Chondrocyte (in vitro differentiated cells): ENCODE results near the gene DCAF4L1. TPM values are rescaled to one million over a fixed set of nuclear protein-coding genes. Genes with fewer than 3 reads are reported as not detected.

Source experiments
- DNase-seq: peaks from one replicate; pipeline ENCODE4 v3.0.0; 2021; ENCODE audit warnings: mixed read lengths, low spot score
- H3K27ac Mint-ChIP-seq: one replicate; pipeline ENCODE4 v1.8.0; 2021; ENCODE audit warnings: mild to moderate bottlenecking, moderate library complexity, mixed read lengths; ENCODE audit not compliant: unreplicated experiment
- H3K27me3 Mint-ChIP-seq: 2 replicates; pipeline ENCODE4 v1.8.0; 2021; ENCODE audit warnings: low read depth, mixed read lengths
- H3K36me3 Mint-ChIP-seq: 2 replicates; pipeline ENCODE4 v1.8.0; 2021; ENCODE audit warnings: low read depth, mixed read lengths
- H3K4me1 Mint-ChIP-seq: 2 replicates; pipeline ENCODE4 v1.8.0; 2021; ENCODE audit warnings: low read depth, mild to moderate bottlenecking, mixed read lengths
- H3K4me3 Mint-ChIP-seq: one replicate; pipeline ENCODE4 v1.8.0; 2021; ENCODE audit warnings: mild to moderate bottlenecking, moderate library complexity, mixed read lengths; ENCODE audit not compliant: unreplicated experiment
- H3K9me3 Mint-ChIP-seq: 2 replicates; pipeline ENCODE4 v1.8.0; 2021; ENCODE audit warnings: low read depth, mixed read lengths
- total RNA-seq: library from RNA; stranded (reverse); gene quantifications from 3 replicates; pipeline ENCODE4 v1.2.1, GENCODE V29; 2021
- TF ChIP-seq, protein P1 (sequence below): fragments of 200-600 bp; sonication (generic); IDR thresholded peaks from 2 replicates; pipeline ENCODE4 v1.5.0; 2021; ENCODE audit warnings: antibody characterized with exemption, mild to moderate bottlenecking, moderate library complexity

DCAF4L1 gene
- total RNA-seq, 1 donor from 2014 or later = not detected

GRCh38 chr4:41985151-41985550 lies 3.6 kb downstream of the DCAF4L1 start:
- no peak overlapping the region for H3K27ac Mint-ChIP-seq
- H3K36me3 Mint-ChIP-seq = no peaks in the 10 kb centered on the region
- H3K4me3 Mint-ChIP-seq = no peak overlapping the region
- DNase-seq = no peak
- TF ChIP-seq, protein P1, sequence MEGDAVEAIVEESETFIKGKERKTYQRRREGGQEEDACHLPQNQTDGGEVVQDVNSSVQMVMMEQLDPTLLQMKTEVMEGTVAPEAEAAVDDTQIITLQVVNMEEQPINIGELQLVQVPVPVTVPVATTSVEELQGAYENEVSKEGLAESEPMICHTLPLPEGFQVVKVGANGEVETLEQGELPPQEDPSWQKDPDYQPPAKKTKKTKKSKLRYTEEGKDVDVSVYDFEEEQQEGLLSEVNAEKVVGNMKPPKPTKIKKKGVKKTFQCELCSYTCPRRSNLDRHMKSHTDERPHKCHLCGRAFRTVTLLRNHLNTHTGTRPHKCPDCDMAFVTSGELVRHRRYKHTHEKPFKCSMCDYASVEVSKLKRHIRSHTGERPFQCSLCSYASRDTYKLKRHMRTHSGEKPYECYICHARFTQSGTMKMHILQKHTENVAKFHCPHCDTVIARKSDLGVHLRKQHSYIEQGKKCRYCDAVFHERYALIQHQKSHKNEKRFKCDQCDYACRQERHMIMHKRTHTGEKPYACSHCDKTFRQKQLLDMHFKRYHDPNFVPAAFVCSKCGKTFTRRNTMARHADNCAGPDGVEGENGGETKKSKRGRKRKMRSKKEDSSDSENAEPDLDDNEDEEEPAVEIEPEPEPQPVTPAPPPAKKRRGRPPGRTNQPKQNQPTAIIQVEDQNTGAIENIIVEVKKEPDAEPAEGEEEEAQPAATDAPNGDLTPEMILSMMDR = no peak
- H3K4me1 Mint-ChIP-seq = peaks cover 9% of the 10 kb centered on the region
- no peaks in the 10 kb centered on the region for H3K9me3 Mint-ChIP-seq
- H3K27me3 Mint-ChIP-seq = no peaks in the 10 kb centered on the region

DNA sequence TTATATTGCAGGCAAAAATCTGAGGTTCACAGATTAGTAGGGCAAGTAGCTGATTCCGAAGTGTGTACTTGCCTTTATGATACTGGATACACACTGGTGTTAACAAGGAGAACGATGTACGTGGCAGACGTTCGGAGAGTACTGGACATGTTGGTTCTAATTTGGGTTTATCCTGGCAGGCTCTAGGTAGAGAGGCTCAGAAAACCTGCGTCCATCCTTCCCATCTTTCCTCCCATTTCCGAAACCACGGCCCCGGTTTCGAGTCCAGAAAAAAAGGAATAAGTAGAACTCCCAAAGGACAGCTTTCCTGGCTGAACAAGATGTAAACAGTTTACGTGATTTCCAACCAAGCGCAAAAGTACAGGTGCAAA lies 8.4 kb downstream of the DCAF4L1 start:
- H3K9me3 Mint-ChIP-seq = no peaks in the 10 kb centered on the region
- H3K4me1 Mint-ChIP-seq = peaks cover 28% of the 10 kb centered on the region
- peak overlapping the region; percentile 86 for H3K4me3 Mint-ChIP-seq
- no peaks in the 10 kb centered on the region for H3K27me3 Mint-ChIP-seq
- H3K36me3 Mint-ChIP-seq = no peaks in the 10 kb centered on the region
- DNase-seq = no peak
- peak overlapping the region; percentile 86 for H3K27ac Mint-ChIP-seq
- TF ChIP-seq, protein P1 = no peak

DNA sequence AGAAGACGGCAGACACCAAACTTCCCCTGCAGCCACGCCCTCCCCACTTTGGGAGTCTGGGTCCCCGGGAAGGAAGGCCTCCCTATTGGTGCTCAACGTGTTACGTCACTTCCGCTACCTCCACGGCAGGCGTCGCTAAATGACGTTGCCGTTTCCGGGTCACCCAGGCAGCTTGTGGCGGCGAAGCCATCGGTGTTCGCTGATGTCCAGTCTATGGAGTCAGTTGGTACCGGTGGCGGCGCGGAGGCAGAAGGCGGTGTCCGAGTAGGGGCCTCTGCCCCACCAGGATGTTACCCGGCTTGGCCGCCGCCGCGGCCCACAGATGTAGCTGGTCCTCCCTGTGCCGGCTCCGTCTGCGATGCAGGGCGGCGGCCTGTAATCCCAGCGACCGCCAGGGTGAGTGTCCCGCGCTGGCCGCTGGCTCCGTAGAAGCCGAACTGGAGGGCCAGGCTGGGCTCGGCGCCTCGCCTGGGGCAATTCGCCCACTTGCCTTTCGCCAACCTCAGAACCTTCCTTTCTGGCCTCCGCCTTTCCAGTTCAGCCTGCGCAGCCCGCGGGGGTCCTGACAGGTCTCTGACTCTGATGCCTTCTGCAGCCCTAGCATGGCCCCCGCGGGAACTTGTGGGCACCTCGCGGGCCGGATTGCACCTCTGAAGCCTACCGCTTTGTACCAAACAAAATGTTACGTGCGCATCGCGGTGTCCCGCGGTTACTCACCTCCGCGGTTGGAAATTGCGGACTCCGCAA lies 9.0 kb downstream of the DCAF4L1 start, which contains the start of gene SLC30A9:
Gene SLC30A9, plus strand, starts transcription at position 166 of the 747 bp plus-strand sequence. Its CDS starts 122 bp downstream, at position 288.
- Mint-ChIP-seq H3K4me1 (peaks cover 30% of the 10 kb centered on the region), H3K4me3 (peak within 1 kb of the TSS; percentile 86), H3K36me3 (no peaks in the 10 kb centered on the region), H3K27me3 (no peaks in the 10 kb centered on the region), H3K9me3 (no peaks in the 10 kb centered on the region), H3K27ac (peak within 1 kb of the TSS; percentile 86)
- DNase-seq = peak; percentile 95
- TF ChIP-seq, protein P1 = peak; percentile 75

- H3K27ac Mint-ChIP-seq = no peak overlapping the region
Observed at GRCh38 chr4:41991916-41992767, 10.6 kb downstream of the DCAF4L1 start.

More at GRCh38 chr4:41991916-41992767, 10.6 kb downstream of the DCAF4L1 start:
- no peaks in the 10 kb centered on the region for H3K9me3 Mint-ChIP-seq
- no peaks in the 10 kb centered on the region for H3K36me3 Mint-ChIP-seq
- peaks cover 30% of the 10 kb centered on the region for H3K4me1 Mint-ChIP-seq
- no peaks in the 10 kb centered on the region for H3K27me3 Mint-ChIP-seq
- DNase-seq = no peak
- TF ChIP-seq, protein P1 = no peak
- peak overlapping the region; percentile 86 for H3K4me3 Mint-ChIP-seq
